ENCODE measurements around the gene TUBAL3. TPM values are rescaled to one million over a fixed set of nuclear protein-coding genes. Genes with fewer than 3 reads are reported as not detected.

The TUBAL3 gene
- total RNA-seq, 1 donor from 2014 or later = not detected

- no peak overlapping the region for H2AFZ ChIP-seq (ENCODE audit: low read depth, low read length)
- H3K27ac ChIP-seq (ENCODE audit: low read depth, low read length) = no peak overlapping the region
- Mint-ChIP-seq H3K4me3 (ENCODE audit: unreplicated experiment) (no peak overlapping the region), H3K27ac (ENCODE audit: unreplicated experiment) (no peak overlapping the region), H3K4me1 (ENCODE audit: low read depth, unreplicated experiment) (no peaks in the 10 kb centered on the region), H3K27me3 (ENCODE audit: low read depth, unreplicated experiment) (no peaks in the 10 kb centered on the region), H3K36me3 (ENCODE audit: low read depth, unreplicated experiment) (no peaks in the 10 kb centered on the region), H3K9me3 (ENCODE audit: unreplicated experiment) (peaks cover 1% of the 10 kb centered on the region)
- no peak overlapping the region for H3K4me3 ChIP-seq (ENCODE audit: insufficient read depth, low read depth, low read length)
- DNase-seq (ENCODE audit: low read depth) (no peak), FAIRE-seq (no peak)
- no peak overlapping the region for H3K4me2 ChIP-seq (ENCODE audit: low read length)
- H3K4me1 ChIP-seq (ENCODE audit: insufficient read depth, low read length) = no peaks in the 10 kb centered on the region
- peaks cover 2% of the 10 kb centered on the region for H3K27me3 ChIP-seq (ENCODE audit: insufficient read depth, low read length)
- H3K9ac ChIP-seq (ENCODE audit: low read length) = no peak overlapping the region
- no peaks in the 10 kb centered on the region for H3K9me3 ChIP-seq (ENCODE audit: insufficient read depth, low read depth, low read length)
- H3K79me2 ChIP-seq (ENCODE audit: insufficient read depth, low read length) = no peaks in the 10 kb centered on the region
- no peaks in the 10 kb centered on the region for H3K36me3 ChIP-seq (ENCODE audit: insufficient read depth, low read length)
- no peaks in the 10 kb centered on the region for H4K20me1 ChIP-seq (ENCODE audit: insufficient read depth, low read length)
- TF ChIP-seq CTCF (IDR thresholded peaks at IDR 0.05; ENCODE audit: insufficient read depth, low read depth, low read length) = no peak
- no peak for TF ChIP-seq EZH2 (IDR thresholded peaks at IDR 0.05; ENCODE audit: insufficient read depth, low read length)
Measured at GRCh38 chr10:5354068-5354467, 50.6 kb downstream of the TUBAL3 start.

- FAIRE-seq (no peak), DNase-seq (ENCODE audit: low read depth) (no peak)
- no peak overlapping the region for H3K4me3 Mint-ChIP-seq (ENCODE audit: unreplicated experiment)
- Histone ChIP-seq H2AFZ (ENCODE audit: low read depth, low read length) (no peak overlapping the region), H3K27me3 (ENCODE audit: insufficient read depth, low read length) (no peaks in the 10 kb centered on the region), H3K9me3 (ENCODE audit: insufficient read depth, low read depth, low read length) (no peaks in the 10 kb centered on the region), H3K79me2 (ENCODE audit: insufficient read depth, low read length) (no peaks in the 10 kb centered on the region), H3K9ac (ENCODE audit: low read length) (no peak overlapping the region), H4K20me1 (ENCODE audit: insufficient read depth, low read length) (no peaks in the 10 kb centered on the region), H3K4me3 (ENCODE audit: insufficient read depth, low read depth, low read length) (no peak overlapping the region), H3K27ac (ENCODE audit: low read depth, low read length) (no peak overlapping the region), H3K4me1 (ENCODE audit: insufficient read depth, low read length) (no peaks in the 10 kb centered on the region), H3K4me2 (ENCODE audit: low read length) (no peak overlapping the region), H3K36me3 (ENCODE audit: insufficient read depth, low read length) (no peaks in the 10 kb centered on the region)
- no peak overlapping the region for H3K27ac Mint-ChIP-seq (ENCODE audit: unreplicated experiment)
- H3K4me1 Mint-ChIP-seq (ENCODE audit: low read depth, unreplicated experiment) = no peaks in the 10 kb centered on the region
- H3K36me3 Mint-ChIP-seq (ENCODE audit: low read depth, unreplicated experiment) = no peaks in the 10 kb centered on the region
- no peaks in the 10 kb centered on the region for H3K27me3 Mint-ChIP-seq (ENCODE audit: low read depth, unreplicated experiment)
- peaks cover 2% of the 10 kb centered on the region for H3K9me3 Mint-ChIP-seq (ENCODE audit: unreplicated experiment)
- TF ChIP-seq EZH2 (IDR thresholded peaks at IDR 0.05; ENCODE audit: insufficient read depth, low read length) (no peak), CTCF (IDR thresholded peaks at IDR 0.05; ENCODE audit: insufficient read depth, low read depth, low read length) (no peak)
Measured at GRCh38 chr10:5349362-5349761, 55.3 kb downstream of the TUBAL3 start.

GRCh38 chr10:5346881-5347280 is 57.7 kb downstream of the TUBAL3 start:
- Mint-ChIP-seq H3K4me3 (ENCODE audit: unreplicated experiment) (no peak overlapping the region), H3K27ac (ENCODE audit: unreplicated experiment) (no peak overlapping the region), H3K9me3 (ENCODE audit: unreplicated experiment) (peaks cover 2% of the 10 kb centered on the region), H3K27me3 (ENCODE audit: low read depth, unreplicated experiment) (peaks cover 2% of the 10 kb centered on the region), H3K36me3 (ENCODE audit: low read depth, unreplicated experiment) (no peaks in the 10 kb centered on the region), H3K4me1 (ENCODE audit: low read depth, unreplicated experiment) (no peaks in the 10 kb centered on the region)
- Histone ChIP-seq H3K27ac (ENCODE audit: low read depth, low read length) (no peak overlapping the region), H3K4me2 (ENCODE audit: low read length) (no peak overlapping the region), H4K20me1 (ENCODE audit: insufficient read depth, low read length) (no peaks in the 10 kb centered on the region), H3K79me2 (ENCODE audit: insufficient read depth, low read length) (no peaks in the 10 kb centered on the region), H3K9me3 (ENCODE audit: insufficient read depth, low read depth, low read length) (no peaks in the 10 kb centered on the region), H3K36me3 (ENCODE audit: insufficient read depth, low read length) (no peaks in the 10 kb centered on the region), H2AFZ (ENCODE audit: low read depth, low read length) (no peak overlapping the region), H3K9ac (ENCODE audit: low read length) (no peak overlapping the region), H3K4me3 (ENCODE audit: insufficient read depth, low read depth, low read length) (no peak overlapping the region), H3K27me3 (ENCODE audit: insufficient read depth, low read length) (no peaks in the 10 kb centered on the region), H3K4me1 (ENCODE audit: insufficient read depth, low read length) (no peaks in the 10 kb centered on the region)
- FAIRE-seq (no peak), DNase-seq (ENCODE audit: low read depth) (no peak)
- TF ChIP-seq CTCF (IDR thresholded peaks at IDR 0.05; ENCODE audit: insufficient read depth, low read depth, low read length) (no peak), EZH2 (IDR thresholded peaks at IDR 0.05; ENCODE audit: insufficient read depth, low read length) (no peak)

Measured in astrocyte (in vitro differentiated cells and primary cell).